Activated CD4-positive, CD25-positive, alpha-beta regulatory T cell treated with anti-CD3 and anti-CD28 coated beads, Interleukin-2, amount 50 U/mL, for 72 hours (primary cell): ENCODE measurements around the gene RAB14.
A peak's percentile ranks its signal among the peaks of the same experiment; 100 is the strongest.
"Not testable (repeated sequence)": the region's sequence is repeated elsewhere in the genome, so short reads cannot be mapped to it uniquely, and the experiment has no call there.

Source experiments
- DNase-seq: peaks from one replicate; pipeline ENCODE4 v3.0.0; 2021

RAB14 gene

DNA sequence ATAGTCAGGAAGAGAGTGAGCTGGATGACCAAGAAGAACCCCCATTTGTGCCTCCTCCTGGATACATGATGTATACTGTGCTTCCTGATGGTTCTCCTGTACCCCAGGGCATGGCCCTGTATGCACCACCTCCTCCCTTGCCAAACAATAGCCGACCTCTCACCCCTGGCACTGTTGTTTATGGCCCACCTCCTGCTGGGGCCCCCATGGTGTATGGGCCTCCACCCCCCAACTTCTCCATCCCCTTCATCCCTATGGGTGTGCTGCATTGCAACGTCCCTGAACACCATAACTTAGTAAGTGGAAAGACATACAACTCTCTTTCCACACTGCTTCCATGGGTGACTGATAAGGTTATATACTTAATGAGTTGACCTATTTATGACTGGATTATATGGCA is 51.5 kb downstream of the RAB14 start:
- DNase-seq: no peak

DNA sequence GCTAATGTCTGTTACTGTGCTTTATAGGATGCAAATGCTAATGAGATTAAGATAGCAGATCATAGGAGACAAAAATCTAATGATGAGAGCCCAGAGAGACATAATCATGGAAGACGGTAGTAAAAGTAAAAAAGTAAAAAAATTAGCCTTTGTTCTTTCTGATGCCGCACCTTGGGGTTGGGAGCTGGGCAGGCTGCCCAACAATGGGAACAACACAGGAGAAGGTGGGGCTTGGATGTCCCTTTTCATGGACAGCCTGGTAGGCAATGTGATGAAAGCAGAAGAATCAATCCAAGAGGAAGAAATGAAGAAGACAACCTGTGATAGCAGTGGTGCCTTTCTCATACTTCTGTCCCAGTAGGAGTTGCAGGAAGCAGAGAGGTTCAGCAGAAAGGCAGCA is 57.2 kb downstream of the RAB14 start:
- DNase-seq: no peak

DNA sequence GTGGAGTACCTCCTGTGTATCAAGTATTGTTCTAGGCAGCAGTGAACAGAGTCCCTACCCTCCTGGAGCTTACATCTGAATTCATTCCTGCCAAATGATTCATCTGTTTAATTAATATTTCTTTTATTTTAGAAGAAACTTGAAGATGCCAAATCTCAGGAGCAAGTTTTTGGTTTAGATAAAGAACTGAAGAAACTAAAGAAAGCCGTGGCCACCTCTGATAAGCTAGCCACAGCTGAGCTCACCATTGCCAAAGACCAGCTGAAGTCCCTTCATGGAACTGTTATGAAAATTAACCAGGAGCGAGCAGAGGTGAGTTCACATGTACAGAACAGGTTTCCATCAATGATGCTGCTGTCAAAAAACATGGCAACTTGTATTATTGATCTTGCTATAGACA is 57.9 kb downstream of the RAB14 start:
- no peak for DNase-seq

DNA sequence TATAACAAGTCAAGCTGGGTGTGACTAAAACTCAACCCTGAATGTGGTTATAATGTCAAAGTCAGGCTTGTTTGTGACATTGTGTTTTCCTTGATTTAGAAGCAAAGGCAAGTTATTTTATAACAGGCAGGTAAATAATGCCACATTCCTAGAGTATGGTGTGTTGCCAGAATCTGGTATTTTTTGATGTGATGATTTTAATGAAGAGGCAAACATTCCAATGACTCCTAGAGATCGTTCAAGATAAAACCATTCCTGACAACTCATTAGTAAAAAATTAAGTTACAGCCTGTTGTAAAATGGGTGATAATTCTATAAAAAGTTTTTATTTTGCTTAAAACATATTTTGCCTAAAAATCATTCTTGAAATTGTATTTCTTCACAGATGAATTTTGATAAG is 60.0 kb downstream of the RAB14 start:
- no peak for DNase-seq

DNA sequence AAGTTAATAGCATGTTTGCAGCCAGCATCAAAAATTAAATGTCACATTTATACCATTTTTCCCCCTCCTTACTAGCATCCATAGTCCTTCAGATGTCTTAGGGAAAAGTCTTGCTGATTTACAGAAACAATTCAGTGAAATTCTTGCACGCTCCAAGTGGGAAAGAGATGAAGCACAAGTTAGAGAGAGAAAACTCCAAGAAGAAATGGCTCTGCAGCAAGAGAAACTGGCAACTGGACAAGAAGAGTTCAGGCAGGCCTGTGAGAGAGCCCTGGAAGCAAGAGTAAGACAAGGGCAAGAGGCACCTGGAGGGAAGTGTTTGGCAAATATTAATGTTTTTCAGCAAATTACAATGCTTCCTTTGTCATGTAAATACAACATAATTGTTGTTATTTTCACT is 60.4 kb downstream of the RAB14 start:
- DNase-seq: no peak

DNA sequence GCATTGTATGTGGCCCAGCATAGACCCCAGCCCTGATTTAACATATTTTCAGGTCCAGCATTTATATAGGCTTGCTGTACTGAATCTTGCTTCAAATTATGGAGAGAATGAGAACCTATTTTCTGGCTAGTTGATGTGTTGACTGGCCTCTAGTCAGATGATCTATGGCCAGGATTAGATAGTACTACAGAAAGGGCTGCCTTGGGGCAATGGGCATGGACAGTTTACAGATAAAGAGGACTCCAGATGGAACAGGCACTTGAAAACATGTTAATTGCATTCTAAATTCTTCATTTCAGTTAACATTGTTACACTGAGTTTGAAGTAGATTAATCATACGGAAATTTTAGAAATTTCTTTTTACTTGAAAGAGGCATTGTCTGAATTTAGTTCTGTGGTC is 61.5 kb downstream of the RAB14 start:
- no peak for DNase-seq

DNA sequence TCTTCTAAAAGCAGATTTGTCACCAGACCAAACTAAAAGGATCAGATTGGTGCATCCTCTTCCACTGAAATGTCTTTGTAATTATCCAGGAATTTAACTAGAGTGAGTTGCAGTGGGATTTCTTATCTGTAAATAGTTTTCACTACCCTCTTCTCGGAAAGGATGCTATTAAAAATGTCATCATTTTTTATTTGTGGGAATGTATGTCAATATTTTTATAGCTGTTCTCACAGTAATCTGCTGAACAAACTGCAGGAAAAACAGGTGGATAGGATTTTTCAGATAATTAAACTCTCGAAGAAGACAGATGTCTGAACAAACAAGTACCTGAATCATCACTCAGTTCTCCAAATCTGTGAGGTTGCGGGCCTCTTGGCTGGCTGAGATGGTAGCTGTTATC is 62.7 kb downstream of the RAB14 start:
- no peak for DNase-seq

DNA sequence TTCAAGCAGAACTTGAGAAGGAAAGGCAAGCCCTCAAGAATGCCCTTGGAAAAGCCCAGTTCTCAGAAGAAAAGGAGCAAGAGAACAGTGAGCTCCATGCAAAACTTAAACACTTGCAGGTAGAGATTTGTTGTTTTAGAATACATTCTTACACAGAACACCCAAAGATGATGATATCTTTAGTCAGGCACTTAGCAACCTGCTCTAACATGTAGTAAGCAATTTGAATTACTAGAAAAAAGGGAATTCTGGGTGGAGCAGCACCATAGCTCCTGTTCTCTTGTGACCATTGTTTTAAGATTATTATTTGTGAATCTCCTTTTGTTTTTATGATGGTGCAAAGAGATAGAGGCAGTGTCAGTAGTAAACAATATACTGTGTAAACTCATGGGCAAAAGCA is 63.1 kb downstream of the RAB14 start:
- no peak for DNase-seq

DNA sequence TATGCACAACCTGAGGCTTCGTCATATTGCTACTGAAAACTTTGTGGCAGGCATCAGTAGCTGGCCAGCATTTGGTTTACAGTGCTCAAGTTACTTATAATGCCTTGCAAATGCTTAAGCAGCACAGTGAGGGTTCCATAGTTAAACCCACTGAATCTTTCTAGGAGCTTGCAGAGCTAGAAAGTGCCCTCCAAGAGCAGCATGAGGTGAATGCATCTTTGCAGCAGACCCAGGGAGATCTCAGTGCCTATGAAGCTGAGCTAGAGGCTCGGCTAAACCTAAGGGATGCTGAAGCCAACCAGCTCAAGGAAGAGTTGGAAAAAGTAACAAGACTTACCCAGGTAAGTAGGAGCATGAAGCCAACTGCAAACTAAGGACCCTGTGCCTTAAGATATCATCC is 66.0 kb downstream of the RAB14 start:
- no peak for DNase-seq

DNA sequence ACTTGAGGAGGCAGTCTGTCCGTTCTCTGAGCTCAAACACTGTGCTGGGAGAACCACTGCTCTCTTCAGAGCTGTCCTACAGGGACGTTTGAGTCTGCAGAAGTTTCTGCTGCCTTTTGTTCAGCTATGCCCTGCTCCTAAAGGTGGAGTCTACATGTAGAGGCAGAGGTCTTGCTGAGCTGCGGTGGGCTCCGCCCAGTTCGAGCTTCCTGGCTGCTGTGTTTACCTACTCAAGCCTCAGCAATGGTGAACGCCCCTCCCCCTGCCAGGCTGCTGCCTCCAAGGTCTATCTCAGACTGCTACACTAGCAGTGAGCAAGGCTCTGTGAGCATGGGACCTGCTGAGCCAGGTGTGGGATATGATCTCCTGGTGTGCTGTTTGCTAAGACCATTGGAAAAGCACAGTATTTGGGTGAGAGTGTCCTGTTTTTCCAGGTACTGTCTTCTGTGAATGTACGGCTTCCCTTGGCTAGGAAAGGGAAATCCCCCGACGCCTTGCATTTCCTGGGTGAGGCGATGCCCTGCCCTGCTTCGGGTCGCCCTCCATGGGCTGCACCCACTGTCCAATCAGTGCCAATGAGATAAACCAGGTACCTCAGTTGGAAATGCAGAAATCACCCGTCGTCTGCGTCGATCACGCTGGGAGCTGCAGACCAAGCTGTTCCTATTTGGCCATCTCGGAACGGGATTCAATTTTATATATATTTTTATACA is 68.4 kb downstream of the RAB14 start:
- DNase-seq: peak; percentile 58

DNA sequence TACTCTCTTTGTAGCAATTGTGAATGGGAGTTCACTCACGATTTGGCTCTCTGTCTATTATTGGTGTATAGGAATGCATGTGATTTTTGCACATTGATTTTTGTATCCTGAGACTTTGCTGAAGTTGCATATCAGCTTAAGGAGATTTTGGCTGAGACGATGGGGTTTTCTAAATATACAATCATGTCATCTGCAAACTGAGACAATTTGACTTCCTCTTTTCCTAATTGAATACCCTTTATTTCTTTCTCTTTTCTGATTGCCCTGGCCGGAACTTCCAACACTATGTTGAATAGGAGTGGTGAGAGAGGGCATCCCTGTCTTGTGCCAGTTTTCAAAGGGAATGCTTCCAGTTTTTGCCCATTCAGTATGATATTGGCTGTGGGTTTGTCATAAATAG is 72.3 kb downstream of the RAB14 start:
- DNase-seq: not testable (repeated sequence)
